SIG-M5 treated with dmso at 0.1 percent for 504 hours (cell line): ENCODE data around the gene HOXA9.

Experiments used
- DNase-seq: peaks from one replicate; lab custom pipeline; 2025; ENCODE audit not compliant: unreplicated experiment; lab: John Stamatoyannopoulos, UW

Gene HOXA9

DNA sequence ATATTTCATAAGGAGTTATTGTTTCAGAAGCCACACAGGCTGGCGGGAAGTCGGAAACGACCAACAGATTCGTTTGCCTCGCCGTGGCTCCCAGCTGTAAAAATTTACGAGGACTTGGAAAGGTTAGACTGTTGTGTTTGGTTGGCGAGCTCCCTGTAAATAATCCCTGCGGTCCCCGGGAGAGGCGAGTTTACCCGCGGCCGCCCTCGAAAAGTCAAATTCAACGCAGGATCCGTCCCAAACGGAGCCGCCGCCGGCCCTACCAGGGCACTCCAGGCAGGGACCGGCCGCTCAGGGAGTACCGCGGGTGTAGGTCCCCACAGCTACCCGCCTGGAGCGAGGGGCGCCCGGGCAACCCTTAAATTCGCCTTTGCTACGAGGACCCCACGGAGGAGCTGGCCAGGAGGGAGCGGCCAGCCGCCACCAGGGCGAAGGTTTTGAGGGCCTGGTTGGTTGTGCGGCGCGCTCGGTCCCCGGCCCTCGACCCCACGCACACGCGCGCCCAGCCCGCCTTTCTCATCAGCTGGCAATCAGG is 726 bp upstream of the HOXA9 start:
- no peak for DNase-seq

DNA sequence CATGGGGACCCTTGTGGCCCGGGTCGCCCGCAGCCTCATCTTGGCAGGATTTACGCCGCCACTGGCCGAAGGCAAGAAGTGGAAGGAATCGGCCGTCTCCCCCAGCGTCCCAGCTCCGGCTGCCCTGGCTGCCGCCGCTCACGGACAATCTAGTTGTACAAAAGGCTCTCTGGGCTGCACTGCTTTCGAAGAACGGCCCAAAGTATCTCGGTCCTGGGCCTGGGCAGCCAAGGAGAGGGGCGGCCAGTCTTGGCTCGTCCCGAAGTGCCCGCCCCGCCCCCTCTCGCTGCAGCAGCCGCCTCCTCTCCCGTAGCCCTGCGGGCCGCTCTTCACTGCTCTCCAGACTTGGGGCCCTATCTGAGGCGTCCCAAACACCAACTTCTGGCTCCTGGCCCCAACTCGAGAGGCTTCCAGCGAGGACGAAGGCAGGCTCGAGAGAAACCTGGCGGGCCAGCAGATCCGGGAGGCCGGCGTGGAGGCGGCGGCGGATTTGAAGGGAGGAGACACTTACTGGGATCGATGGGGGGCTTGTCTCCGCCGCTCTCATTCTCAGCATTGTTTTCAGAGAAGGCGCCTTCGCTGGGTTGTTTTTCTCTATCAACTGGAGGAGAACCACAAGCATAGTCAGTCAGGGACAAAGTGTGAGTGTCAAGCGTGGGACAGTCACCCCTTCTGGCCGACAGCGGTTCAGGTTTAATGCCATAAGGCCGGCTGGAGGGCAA is 809 bp downstream of the HOXA9 start:
- no peak for DNase-seq

DNA sequence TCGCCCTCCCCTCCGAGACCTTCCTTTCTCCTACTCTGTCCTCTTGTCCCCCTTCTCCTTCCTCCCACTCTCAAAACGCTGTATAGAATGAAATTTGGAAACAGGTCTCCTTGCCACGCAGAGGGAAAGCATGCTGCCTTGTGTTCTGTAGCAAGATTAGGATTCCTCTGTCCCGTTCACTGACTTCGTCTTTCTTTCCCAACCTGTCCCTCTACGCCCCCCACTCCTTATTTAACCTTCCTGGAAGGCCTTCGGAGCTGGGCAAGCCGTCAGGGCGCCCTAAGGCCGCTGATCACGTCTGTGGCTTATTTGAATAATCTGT is 1.3 kb downstream of the HOXA9 start:
- DNase-seq, result no peak

DNA sequence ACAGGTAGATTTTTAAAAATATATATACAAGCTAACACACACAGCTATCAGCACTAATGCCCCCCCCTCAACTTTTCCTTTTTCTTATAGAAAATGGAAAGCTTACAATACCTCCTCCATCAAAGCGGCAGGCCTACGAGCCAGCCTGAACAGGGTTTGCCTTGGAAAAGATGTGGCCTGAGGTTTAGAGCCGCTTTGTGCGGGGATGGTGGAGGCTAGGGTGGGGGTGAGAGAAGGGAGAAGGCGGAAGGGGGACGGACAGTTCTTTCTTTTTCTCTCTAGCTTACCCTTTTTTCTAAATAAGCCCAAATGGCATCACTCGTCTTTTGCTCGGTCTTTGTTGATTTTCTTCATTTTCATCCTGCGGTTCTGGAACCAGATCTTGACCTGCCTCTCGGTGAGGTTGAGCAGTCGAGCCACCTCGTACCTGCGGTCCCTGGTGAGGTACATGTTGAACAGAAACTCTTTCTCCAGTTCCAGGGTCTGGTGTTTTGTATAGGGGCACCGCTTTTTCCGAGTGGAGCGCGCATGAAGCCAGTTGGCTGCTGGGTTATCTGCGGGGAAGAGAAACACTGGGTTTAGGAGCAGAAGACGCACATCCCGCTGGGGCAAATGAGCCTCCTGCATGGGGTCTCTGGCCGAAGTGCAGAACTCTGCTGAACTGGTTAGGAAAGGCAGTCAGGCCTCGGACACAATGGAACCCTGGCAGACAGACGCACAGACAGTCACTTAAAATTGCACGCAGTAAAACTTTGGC is 1.9 kb downstream of the HOXA9 start:
- DNase-seq, result no peak

DNA sequence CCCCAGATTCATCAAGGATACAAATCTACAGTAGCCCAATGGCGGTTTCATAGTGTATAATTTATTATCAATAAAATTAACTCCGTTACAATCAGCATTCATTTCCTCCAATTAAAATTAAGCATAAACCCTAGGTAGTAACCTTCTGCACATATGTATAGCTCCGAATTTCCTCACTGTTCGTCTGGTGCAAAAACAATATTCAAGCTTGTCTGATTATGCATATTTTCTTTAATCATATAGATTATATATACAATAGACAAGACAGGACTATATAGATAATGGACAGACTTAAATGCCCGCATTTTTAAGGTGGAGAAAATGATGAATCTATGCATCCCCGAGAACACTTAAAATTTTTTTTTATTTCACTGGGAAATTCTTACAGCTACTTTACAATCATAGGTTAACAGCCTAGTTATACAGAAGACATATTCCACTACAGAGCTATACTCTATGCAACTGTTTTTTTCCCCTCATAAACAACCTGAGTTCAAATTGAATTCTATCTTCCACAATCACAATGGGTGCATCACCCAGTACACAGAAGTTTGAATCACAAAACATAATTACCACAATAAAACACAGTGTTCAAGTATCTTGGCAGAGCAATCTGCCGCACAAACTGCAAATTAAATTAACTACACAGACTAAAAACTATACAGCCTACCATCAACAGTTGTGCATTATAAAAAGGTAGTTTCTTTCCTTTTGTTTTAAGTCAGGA is 2.6 kb downstream of the HOXA9 start:
- DNase-seq, result no peak

DNA sequence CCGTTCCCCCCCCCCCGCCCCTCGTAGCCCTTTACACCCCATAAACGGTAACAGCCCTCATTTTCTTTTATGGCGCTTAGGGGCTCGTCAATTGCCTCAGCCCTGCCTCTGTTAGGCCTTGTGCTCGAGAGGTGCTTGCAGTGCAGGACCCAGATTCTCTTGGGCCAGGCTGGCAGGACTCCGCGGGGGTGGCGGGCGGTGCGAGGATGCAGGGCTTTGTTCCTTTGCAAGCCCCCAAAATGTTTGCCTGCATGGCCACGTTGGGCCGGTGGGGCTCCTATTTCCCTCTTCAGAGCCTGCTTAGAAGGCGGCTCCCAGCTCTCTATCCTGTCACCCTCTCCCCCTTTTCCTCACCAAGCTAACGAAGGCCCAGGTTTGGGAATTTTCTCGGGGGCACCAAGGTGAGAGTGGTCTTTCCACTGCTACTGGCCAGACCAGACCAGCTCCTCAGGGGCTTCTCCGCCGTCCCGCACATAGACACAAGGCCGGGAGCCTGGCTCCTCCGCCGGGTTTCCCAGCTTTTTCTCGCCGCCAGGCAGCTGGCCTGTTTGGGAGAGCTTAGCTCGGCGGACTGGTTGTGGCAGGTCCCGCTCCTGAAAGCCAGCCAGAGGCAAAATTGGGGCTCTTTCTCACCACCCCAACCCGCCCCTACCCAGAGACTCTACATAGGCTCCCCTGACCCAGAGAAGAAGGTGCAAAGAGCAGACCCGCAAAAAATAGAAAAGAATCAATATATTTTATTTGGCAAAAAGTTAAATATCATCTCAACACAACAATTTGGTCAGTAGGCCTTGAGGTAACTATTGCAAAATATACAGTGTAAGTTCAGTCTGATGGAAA is 3.4 kb downstream of the HOXA9 start:
- DNase-seq, result no peak

DNA sequence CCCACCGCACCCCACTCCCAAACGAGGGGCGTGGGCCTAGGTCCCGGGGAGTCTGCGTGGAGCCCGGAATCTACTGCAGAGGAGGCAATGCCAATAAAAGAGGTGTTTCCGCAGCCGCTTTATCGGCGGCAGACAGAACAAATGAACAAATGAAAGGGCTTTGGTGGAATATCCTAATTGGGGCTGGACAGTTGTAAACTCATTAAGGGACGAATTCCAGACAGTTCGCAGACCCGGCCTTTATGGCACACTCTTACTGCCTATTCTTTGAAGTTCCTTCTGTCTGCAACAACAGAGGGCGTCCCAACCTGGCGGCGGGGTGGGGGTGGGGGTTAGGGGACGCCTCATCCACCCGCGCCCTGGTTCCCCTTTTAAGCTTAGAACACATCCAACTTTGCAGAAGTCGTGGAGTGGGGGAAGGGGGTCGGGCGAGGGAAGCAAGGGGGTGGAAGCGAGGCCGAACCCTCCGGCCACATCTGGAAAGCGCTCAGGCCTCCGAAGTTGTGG is 4.1 kb downstream of the HOXA9 start:
- peak; percentile 57 for DNase-seq

DNA sequence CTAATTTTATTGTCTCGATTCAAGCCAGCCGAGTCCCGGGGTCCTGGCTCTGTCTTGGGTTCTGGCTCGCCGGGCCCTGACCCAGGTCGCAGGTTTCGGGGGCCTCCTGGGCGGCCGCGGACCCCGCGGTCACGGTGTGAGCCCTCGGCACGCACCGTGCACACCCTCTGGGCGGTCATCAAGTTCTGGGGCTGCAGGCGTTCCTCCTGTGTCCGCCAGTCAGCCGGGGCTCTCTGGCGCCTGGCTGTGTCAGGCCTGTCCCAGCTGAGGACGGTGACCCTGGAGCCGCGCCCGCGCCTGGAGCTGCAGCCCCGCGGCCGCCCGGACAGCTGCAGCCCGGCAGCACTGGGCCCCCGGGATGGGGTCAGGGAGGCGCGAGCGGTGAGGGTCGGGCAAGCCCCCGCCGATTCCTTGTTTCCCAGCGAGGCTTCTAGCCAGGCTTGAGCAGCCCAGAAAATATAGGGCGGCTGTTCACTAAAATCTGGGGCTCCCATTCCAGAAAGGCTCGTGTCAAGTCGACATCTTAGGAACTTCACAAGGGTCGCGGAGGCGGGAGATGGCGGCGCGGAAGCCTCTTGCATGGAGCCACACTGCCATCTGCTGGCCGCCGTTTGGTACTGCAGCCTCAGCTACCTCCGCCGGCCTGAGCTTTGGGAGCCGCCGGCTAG is 4.7 kb downstream of the HOXA9 start:
- DNase-seq, result peak; percentile 83

DNA sequence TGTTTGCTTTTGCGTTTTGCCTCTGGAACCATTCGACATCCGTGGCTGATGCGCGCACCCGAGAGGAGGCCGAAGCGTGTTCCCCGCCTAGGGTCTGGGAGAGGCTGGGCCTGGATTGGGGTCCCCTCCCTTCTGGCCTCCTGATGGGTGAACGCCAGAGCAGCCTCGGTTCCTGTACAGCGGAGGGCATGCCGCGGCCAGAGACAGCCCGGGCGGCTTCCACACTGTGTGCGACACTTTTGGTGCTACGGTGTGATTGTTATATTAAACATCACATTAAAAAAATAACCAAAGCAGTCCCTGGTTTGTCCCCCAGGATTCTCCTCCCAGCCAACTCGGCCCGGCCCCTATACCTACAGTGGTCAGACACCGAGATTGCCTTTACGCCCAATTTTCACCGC is 5.2 kb downstream of the HOXA9 start:
- no peak for DNase-seq

DNA sequence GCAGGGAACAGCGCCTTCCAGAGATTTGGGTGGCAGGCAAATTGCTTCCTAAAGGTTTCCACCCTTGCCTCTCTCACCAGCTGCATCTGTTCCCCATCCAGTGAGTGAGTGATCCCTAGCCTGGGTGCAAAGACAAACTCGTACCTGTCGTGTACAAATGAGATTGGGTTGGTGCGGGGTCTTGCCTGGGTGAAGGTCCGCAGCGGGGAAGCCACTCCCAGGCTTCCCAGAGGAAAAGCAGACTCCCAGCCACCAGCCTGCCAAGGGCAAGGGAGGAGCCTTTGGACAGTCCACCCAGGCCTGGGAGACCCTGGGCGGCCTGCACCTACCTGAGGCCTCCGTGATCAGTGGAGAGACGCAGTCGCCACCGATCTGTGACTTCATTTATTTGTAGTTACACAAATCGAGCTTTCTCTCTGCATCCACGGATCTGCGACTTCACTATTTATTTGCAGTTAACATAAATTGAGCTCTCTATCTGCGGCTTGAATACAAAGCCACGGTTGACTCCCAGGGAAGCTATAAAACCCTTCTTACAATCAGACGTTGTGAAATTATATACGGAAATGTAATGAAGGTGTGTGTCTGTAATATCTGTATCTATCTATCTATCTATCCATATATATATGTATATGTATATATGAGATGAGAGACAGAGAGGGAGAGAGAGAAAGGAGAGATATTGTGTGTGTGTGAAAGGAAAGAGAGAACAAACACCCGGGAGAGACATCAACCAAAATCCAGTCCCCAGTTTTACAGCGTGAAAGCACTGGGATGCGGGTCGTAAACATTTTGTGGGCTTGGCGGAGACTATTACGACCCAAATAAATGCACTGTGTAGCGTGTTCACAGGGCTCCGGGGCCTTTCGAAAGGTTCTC is 5.8 kb downstream of the HOXA9 start:
- DNase-seq, result no peak

DNA sequence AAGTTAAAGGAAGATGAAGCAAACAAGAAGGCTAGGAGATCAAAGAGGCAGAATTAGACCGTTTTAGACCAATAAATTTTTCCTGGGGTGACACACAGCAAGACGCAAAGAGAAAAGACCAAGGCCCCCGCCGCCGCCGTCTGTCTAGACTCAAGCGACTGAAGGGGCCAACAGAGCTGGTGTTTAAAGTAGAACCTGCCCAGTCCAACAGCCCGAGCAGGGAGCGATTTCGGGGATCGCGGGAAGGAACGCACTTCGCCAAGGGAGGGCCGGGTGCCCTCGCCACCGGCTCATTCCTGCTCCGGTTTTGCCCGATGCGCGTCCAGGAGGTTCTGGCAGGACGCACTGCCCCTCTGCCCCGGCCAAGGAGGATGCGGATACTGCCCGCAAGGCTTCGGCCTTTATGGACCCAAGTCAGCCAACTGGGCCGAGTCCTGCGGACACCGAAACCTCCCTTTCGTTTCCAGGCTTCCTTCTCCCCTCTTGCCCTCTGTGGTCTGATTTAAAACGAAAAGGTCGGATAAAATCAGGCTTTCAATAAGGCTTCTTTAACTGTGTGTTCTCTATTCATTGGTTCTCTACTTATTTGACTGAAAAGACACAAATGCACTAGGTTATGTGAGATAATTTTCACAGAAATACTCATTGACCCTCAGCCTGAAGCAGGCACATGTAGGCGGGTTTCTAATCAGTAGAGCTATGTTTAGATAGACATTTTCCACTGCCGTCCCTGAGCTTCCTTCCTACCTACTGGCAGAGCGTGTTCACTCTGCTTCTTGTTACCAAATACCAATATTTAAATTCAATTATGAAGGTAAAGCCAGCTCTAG is 6.7 kb downstream of the HOXA9 start:
- no peak for DNase-seq

DNA sequence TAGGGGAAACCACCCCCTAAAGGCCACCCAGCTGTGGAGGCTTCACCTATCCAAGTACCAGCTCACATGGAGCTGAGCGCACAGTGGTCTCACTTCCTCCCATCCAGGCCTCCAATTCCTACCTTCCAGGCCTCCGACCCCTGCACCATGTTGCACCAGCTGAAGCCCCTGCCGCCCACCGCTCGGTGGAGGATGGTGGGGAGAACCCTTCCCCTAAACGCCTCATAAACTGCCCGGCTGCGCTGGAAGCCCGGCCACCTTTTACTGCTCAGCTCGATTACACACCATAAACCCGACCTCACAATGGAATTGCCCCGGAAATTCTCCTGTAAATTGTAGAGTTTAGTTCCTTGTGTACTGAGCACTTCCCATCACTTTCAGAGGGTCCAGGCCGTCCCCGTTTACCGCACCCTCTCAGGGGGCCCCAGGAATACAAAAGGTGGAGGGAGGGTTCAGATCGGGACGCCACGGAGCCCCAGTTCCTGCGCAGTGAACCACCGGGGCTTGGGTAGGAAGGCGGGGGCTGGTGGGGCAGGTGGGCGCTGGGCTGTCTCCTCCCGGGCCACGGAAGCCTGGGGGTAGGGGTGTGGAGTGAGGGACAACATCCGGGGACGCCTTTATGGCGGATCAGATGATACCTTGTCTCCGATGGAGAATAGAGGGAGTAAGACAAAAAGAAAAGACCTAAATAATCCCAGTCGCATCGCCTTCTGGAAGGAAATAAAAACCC is 7.5 kb downstream of the HOXA9 start:
- DNase-seq, result no peak

DNA sequence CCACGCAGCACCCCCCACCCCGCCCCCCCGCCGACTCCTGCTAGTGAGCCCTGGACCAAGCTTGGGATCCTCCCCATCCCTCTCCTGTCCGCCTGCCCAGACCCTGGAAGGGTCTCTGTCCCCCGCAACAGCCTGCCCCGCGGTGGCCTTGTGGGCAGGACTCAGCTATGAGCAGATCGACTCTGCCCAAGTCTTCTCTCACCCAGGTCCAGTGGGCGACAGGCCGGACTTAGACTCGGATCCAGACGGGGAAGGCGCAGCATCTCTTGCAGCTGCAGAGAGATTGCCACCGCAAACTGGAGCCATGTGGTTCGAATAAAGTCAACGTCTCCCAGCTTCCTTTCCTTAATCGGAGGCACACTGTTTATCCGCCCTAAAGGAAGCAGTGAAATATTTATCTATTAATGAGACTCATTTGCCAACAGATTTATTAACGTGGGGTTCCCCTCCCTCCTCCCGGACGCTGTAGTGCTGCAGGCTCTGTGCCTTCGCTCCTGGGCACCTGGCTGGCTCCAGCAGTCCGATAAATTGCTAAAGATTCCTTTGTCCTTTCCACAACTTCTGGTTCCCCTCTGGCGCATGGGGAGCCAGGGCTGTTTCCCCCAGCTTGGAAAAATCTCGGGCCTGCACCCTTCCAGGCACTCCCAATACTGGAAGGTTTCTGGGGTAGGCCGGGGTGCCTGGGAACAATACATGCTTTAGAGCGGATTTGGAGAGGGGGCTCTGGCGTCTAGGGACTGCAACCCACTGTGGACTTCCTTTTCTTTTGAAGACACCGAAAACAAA is 8.2 kb downstream of the HOXA9 start:
- DNase-seq, result no peak

DNA sequence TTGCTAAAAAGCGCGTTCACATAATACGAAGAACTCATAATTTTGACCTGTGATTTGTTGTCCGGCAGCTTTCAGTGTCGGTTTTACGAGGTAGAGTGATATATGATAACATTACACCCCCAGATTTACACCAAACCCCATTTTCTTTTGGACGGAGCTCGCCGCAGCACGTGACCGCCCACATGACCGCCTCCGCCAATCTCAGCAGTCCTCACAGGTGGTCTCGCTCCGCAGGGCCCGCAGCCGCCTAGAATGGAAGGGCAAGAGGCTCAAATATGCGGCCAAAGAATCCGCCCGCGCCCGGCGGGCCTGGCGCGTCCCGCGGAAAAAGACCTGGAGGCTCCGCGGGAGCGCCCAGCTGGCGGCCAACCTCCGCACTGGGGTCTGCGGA is 8.8 kb downstream of the HOXA9 start, which contains the start of gene HOXA7:
Gene HOXA7, minus strand, starts transcription at position 168 of the 391 bp plus-strand sequence. Its CDS starts 130 bp downstream, at position 38.
- no peak for DNase-seq

DNA sequence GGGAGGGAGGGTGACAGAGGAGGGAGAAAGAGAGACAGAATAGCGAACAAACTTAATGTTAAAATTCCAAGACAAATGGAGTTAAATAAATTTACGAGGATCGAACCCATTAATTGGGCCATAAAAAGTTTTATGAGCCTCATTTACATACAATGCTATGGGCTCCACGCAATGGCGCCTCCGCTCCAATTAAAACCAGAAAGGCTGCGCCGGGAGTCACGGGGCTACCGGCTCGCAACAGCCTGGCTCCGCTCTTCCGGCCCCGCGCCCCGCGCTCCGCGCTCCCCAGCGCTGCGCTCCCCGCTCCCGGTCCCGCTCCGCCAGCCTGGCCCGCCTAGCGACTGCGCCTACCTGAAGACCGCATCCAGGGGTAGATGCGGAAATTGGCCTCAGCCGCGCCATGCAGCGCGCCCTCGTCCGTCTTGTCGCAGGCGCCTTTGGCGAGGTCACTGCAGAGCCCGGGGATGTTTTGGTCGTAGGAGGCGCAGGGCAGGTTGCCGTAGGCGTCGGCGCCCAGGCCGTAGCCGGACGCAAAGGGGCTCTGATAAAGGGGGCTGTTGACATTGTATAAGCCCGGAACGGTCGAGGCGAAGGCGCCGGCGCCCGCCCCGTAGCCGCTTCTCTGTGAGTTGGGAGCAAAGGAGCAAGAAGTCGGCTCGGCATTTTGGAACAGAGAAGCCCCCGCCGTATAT is 9.4 kb downstream of the HOXA9 start:
- DNase-seq, result no peak
